ENCODE results near the gene PTPRD.

The PTPRD gene

DNA sequence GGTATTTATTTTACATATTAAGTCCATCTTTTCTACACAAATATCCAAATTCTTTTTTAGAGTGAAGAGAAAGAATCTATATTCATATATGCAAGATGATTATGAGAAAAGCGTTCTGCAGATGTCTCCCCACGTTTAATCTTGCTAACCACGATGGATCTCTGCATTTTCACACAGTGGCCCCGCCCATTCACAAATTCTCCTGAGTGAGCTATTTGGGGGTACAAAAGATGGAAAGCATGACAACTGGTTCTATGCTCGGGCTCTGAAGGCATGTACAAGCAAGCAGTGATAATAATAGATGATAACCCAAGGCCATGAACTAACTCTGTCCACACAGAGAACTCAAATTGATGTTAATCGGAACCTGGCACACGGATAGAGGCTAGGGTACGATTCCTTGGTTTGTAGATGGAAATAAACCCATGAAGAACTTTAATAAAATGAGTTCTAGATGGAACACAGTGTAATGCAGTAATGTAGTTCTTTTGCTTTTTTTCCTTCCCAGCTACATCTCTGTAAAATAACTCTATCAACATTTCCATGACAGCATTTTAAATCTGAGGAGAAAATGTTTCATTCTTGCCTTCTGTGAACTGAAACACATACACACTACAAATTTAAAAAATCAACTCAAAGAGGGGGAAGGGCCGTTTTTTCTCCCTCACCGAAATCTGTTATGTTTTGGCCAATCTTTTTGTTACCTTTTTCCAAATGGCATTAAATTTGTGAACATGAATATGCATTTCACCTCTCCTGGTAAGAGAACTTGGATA, 1961.5 kb downstream of the PTPRD start:
- Histone ChIP-seq H2AFZ (ENCODE audit: low read depth, low read length, severe bottlenecking) (no peak overlapping the region), H4K20me1 (ENCODE audit: low read depth, low read length) (no peaks in the 10 kb centered on the region), H3K9ac (ENCODE audit: low read length) (no peak overlapping the region), H3K4me3 (ENCODE audit: insufficient read depth, low read length, poor library complexity, severe bottlenecking) (no peak overlapping the region), H3K9me3 (ENCODE audit: insufficient read depth, low read length) (no peaks in the 10 kb centered on the region), H3K27me3 (ENCODE audit: low read length) (no peaks in the 10 kb centered on the region), H3K4me2 (ENCODE audit: low read depth, low read length, poor library complexity, severe bottlenecking) (no peak overlapping the region), H3K27ac (ENCODE audit: low read depth, low read length) (no peak overlapping the region), H3K9me2 (replicated peaks; ENCODE audit: insufficient read depth, low read length) (no peaks in the 10 kb centered on the region), H3F3A (ENCODE audit: insufficient read depth) (no peaks in the 10 kb centered on the region), H3K79me2 (ENCODE audit: insufficient read depth, low read length) (no peaks in the 10 kb centered on the region), H3K36me3 (ENCODE audit: low read length) (no peaks in the 10 kb centered on the region)
- TF ChIP-seq, protein P1, sequence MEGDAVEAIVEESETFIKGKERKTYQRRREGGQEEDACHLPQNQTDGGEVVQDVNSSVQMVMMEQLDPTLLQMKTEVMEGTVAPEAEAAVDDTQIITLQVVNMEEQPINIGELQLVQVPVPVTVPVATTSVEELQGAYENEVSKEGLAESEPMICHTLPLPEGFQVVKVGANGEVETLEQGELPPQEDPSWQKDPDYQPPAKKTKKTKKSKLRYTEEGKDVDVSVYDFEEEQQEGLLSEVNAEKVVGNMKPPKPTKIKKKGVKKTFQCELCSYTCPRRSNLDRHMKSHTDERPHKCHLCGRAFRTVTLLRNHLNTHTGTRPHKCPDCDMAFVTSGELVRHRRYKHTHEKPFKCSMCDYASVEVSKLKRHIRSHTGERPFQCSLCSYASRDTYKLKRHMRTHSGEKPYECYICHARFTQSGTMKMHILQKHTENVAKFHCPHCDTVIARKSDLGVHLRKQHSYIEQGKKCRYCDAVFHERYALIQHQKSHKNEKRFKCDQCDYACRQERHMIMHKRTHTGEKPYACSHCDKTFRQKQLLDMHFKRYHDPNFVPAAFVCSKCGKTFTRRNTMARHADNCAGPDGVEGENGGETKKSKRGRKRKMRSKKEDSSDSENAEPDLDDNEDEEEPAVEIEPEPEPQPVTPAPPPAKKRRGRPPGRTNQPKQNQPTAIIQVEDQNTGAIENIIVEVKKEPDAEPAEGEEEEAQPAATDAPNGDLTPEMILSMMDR (IDR thresholded peaks at IDR 0.05; ENCODE audit: insufficient read depth, low read length, poor library complexity, severe bottlenecking): no peak
- TF ChIP-seq EZH2phosphoT487 (conservative IDR thresholded peaks at IDR 0.05; ENCODE audit: low read length): no peak

DNA sequence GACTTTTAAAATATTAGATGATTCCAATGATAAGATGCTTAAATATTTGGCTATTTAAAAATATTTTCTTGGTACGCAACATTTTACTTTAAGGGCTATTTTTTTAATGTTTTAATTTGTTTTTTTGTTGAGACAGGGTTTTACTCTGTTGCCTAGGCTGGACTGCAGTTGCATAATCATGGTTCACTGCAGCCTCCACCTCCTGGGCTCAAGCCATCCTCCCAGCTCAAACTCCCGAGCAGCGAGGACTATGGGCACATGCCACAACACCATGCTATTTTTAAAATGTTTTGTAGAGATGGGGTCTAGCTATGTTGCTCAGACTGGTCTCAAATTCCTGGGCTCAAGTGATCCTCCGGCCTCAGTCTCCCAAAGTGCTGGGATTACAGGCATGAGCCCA, 1963.0 kb downstream of the PTPRD start:
- H3K79me2 ChIP-seq (ENCODE audit: insufficient read depth, low read length): no peaks in the 10 kb centered on the region
- no peaks in the 10 kb centered on the region for H3K9me2 ChIP-seq (replicated peaks; ENCODE audit: insufficient read depth, low read length)
- H3K4me3 ChIP-seq (ENCODE audit: insufficient read depth, low read length, poor library complexity, severe bottlenecking): no peak overlapping the region
- H3K9me3 ChIP-seq (ENCODE audit: insufficient read depth, low read length): no peaks in the 10 kb centered on the region
- H2AFZ ChIP-seq (ENCODE audit: low read depth, low read length, severe bottlenecking): no peak overlapping the region
- H3K36me3 ChIP-seq (ENCODE audit: low read length): no peaks in the 10 kb centered on the region
- H3K9ac ChIP-seq (ENCODE audit: low read length): no peak overlapping the region
- H3K27ac ChIP-seq (ENCODE audit: low read depth, low read length): no peak overlapping the region
- no peak overlapping the region for H3K4me2 ChIP-seq (ENCODE audit: low read depth, low read length, poor library complexity, severe bottlenecking)
- TF ChIP-seq, protein P1 (IDR thresholded peaks at IDR 0.05; ENCODE audit: insufficient read depth, low read length, poor library complexity, severe bottlenecking): no peak
- TF ChIP-seq EZH2phosphoT487 (conservative IDR thresholded peaks at IDR 0.05; ENCODE audit: low read length): no peak
- no peaks in the 10 kb centered on the region for H3K27me3 ChIP-seq (ENCODE audit: low read length)
- H4K20me1 ChIP-seq (ENCODE audit: low read depth, low read length): no peaks in the 10 kb centered on the region
- H3F3A ChIP-seq (ENCODE audit: insufficient read depth): no peaks in the 10 kb centered on the region

DNA sequence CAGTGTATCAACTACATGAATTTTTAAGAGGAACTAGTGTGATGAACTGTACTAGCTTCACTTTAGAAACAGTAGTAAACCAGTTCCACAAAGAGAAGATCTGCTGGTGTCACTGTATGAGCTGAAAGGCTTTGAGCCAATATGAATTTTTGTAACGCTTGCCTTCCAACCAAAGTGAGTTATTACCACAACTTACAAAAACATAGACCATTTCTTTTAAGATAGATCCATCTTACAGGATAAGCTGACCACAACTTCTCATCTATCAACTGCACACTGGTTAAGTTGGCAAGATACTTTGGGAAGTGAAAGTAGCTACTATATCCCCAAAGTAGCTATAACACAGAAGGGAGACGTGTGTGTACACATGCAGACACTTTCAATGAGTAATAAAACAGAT, 1963.6 kb downstream of the PTPRD start:
- no peaks in the 10 kb centered on the region for H3K9me2 ChIP-seq (replicated peaks; ENCODE audit: insufficient read depth, low read length)
- H3K9me3 ChIP-seq (ENCODE audit: insufficient read depth, low read length): no peaks in the 10 kb centered on the region
- no peaks in the 10 kb centered on the region for H3F3A ChIP-seq (ENCODE audit: insufficient read depth)
- H2AFZ ChIP-seq (ENCODE audit: low read depth, low read length, severe bottlenecking): no peak overlapping the region
- no peak overlapping the region for H3K27ac ChIP-seq (ENCODE audit: low read depth, low read length)
- no peak overlapping the region for H3K9ac ChIP-seq (ENCODE audit: low read length)
- no peaks in the 10 kb centered on the region for H3K27me3 ChIP-seq (ENCODE audit: low read length)
- no peaks in the 10 kb centered on the region for H3K79me2 ChIP-seq (ENCODE audit: insufficient read depth, low read length)
- no peaks in the 10 kb centered on the region for H3K36me3 ChIP-seq (ENCODE audit: low read length)
- no peaks in the 10 kb centered on the region for H4K20me1 ChIP-seq (ENCODE audit: low read depth, low read length)
- no peak overlapping the region for H3K4me2 ChIP-seq (ENCODE audit: low read depth, low read length, poor library complexity, severe bottlenecking)
- H3K4me3 ChIP-seq (ENCODE audit: insufficient read depth, low read length, poor library complexity, severe bottlenecking): no peak overlapping the region
- TF ChIP-seq, protein P1 (IDR thresholded peaks at IDR 0.05; ENCODE audit: insufficient read depth, low read length, poor library complexity, severe bottlenecking): no peak
- TF ChIP-seq EZH2phosphoT487 (conservative IDR thresholded peaks at IDR 0.05; ENCODE audit: low read length): no peak
